DOHH2 (cell line): ENCODE measurements around the gene CDC42BPA.

Experiments
- EZH2phosphoT487 ChIP-seq: fragments of 200-600 bp; sonication (generic); IDR thresholded peaks from 2 replicates; pipeline ENCODE4 v1.6.1; 2017; ENCODE audit warnings: borderline replicate concordance, mild to moderate bottlenecking, antibody characterized with exemption, low read length, moderate library complexity, mixed read lengths
- TF ChIP-seq, protein P1 (sequence below): fragments of 200-600 bp; sonication (generic); IDR thresholded peaks from one replicate; pipeline ENCODE4 v1.5.1; 2014; ENCODE audit warnings: antibody characterized with exemption, mild to moderate bottlenecking, low read depth, low read length; ENCODE audit not compliant: poor library complexity, severe bottlenecking

GRCh38 chr1:226976276-226976977 lies 341.9 kb downstream of the CDC42BPA start:
- TF ChIP-seq, protein P1, sequence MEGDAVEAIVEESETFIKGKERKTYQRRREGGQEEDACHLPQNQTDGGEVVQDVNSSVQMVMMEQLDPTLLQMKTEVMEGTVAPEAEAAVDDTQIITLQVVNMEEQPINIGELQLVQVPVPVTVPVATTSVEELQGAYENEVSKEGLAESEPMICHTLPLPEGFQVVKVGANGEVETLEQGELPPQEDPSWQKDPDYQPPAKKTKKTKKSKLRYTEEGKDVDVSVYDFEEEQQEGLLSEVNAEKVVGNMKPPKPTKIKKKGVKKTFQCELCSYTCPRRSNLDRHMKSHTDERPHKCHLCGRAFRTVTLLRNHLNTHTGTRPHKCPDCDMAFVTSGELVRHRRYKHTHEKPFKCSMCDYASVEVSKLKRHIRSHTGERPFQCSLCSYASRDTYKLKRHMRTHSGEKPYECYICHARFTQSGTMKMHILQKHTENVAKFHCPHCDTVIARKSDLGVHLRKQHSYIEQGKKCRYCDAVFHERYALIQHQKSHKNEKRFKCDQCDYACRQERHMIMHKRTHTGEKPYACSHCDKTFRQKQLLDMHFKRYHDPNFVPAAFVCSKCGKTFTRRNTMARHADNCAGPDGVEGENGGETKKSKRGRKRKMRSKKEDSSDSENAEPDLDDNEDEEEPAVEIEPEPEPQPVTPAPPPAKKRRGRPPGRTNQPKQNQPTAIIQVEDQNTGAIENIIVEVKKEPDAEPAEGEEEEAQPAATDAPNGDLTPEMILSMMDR: no peak
- no peak for TF ChIP-seq EZH2phosphoT487
